Activated CD4-positive, alpha-beta T cell treated with anti-CD3 and anti-CD28 coated beads for 48 hours (primary cell): ENCODE measurements around the gene TYROBP.

Experiments used
- DNase-seq: peaks from one replicate; pipeline ENCODE4 v3.0.0-alpha.2; 2020

Gene TYROBP

DNA sequence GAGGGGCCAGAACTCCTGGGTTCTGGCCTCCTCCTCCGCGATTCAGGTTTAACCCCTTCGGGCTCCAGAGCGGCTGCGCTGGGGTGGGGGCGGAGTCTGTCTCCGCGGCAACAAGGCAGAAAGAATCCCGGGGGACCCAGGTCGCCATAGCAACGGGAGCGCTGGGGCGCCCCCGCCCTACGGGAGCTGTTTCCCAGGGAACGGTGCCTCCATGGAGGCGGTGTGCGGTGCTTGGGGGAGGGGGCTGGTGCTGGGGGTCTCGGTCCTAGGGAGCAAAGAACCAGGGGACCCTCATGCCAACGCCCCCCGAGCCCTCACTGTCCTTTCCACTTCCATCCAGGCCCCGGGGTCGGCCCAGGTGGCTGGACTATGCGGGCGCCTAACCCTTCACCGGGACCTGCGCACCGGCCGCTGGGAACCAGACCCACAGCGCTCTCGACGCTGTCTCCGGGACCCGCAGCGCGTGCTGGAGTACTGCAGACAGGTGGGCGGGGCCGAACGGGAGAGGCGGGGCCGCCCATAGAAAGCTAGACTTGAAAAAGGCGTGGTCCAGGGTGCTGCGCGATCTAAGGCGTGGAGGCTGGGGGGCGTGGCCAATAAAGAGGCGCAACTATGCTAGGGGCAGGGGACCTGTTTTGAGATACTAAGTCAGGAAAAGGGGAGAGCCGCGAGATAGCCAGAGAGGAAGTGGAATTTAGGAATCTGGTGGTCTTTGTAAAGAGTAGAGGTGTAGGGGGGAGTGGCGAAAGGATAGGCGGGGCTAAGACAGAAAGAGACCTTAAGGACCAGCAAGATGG is 38.6 kb downstream of the TYROBP start:
- DNase-seq, result peak; percentile 94

DNA sequence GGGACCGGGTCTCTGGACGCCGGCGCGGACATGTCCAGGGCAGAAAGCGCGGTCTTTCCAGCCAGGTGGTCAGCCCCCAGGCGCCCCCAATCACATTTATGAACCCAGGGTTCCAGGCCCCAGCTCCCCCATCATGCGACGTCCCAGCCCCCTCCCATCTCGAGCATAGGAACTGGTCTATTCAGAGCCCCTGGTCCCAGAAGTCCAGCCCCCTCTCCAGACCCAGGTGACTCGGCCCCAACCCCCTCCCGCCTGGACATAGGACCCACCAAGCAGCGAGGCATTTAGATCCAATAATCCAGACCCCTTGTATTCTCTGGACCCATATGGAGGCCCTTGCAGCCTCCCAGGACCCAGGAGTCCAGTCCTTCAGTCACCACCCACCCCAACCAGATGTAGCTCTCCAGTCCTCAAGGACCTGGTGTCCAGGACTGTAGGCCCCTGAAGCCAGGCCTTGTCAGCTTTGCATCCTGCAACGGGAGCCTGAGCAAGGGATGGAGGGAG is 39.2 kb downstream of the TYROBP start:
- DNase-seq, result no peak

DNA sequence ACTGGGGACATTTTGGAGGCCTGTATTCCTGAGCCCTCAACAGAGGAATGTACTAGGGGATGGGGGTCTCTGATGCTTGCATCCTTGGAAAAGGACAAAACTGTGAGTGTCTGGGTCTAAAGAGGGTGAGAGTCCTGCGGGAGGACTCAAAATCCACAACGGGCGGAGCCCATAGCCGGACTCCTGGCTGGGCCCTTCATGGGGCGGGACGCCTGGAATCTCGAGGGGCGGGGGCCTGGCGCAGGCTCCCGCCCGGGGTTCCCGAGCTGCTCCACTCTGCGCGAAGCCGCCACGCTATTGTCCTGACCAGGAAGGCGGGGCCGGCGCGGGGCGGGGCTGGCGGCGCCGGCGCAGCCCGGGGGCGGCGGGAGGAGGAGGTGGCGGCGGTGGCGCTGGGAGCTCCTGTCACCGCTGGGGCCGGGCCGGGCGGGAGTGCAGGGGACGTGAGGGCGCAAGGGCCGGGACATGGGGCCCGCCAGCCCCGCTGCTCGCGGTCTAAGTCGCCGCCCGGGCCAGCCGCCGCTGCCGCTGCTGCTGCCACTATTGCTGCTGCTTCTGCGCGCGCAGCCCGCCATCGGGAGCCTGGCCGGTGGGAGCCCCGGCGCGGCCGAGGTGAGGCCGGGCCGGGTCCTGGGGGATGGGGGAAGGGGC is 39.8 kb downstream of the TYROBP start, which contains the start of gene APLP1:
APLP1 (plus strand) TSS at position 403 of the 651 bp plus-strand sequence; CDS start at position 466, 63 bp downstream.
- peak; percentile 76 for DNase-seq

DNA sequence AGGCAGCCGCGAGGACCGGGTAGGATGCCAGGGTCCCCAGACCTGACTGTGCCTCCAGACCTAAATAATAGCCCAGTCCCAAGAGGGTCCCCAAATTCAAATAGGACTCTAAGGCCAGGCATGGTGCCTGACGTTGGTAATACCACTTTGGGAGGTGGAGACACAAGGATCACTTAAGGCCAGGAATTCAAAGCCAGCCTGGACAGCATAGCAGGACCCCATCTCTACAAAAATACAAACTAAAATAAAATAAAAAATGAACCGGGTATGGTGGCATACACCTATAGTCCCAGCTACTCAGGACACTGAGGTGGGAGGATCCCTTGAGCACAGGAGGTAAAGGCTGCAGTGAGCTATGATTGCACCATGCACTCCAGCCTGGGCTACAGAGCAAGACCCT is 45.1 kb downstream of the TYROBP start:
- no peak for DNase-seq

DNA sequence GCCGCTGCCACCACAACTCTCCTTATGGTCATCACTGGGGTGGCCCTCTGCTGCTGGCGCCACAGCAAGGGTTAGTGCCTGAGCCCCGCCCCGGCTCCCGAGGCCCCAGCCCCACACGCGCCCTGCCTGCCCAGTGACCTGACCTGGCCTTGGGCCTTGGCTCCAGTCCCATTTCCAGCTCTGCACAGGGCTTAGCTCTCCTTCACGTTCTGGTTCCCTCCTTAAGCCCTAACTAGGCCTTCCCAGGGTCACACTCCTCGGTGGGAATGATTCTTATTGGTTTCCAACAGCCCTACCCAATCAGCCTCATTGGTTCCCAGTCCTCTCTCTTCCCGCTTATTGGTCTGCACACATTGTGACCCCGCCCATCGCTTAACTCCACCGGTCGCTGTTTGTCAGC is 45.6 kb downstream of the TYROBP start:
- DNase-seq, result no peak

DNA sequence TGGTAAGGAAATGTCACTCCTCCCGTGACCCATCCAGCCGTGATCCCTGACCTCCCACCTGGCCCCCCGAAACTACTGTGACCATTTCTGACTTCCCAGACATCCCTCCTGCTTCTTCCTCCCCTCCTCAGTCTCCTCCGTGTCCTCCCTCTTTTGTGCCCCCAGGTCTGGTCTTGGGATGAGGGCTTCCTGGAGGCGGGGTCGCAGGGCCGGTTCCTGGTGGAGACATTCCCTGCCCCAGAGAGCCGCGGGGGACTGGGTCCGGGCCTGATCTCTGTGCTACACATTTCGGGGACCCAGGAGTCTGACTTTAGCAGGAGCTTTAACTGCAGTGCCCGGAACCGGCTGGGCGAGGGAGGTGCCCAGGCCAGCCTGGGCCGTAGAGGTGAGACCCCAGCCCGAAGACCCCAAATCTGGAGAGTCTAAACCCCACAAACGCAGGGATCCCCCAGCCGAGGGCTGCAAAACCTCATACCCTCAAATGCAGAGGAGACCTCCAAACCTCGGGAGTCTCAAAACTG is 46.4 kb downstream of the TYROBP start:
- DNase-seq, result no peak

DNA sequence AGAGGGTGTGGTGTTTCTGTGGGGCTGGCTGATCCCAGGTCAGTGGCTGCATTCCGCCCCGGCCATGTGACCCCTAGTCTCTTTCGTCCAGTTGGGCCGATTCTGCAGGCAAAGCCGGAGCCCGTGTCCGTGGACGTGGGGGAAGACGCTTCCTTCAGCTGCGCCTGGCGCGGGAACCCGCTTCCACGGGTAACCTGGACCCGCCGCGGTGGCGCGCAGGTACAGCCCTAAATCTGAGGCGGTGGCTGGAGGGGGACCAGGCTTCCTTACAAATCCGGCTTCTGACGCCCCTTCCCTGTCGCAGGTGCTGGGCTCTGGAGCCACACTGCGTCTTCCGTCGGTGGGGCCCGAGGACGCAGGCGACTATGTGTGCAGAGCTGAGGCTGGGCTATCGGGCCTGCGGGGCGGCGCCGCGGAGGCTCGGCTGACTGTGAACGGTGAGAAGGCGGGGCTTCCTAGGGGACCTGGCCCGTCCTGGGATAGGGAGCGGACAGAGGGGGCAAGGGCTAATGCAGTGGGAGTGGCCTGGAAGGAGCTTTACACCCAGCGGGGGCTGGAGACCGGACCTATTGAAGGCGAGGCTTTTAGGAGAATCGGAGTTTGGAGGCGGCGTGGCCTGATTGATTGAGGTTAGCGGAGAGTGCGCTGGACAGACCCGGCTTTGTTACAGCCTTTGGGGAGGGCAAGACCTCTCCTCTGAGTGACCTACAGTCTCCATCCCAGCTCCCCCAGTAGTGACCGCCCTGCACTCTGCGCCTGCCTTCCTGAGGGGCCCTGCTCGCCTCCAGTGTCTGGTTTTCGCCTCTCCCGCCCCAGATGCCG is 47.1 kb downstream of the TYROBP start:
- no peak for DNase-seq

DNA sequence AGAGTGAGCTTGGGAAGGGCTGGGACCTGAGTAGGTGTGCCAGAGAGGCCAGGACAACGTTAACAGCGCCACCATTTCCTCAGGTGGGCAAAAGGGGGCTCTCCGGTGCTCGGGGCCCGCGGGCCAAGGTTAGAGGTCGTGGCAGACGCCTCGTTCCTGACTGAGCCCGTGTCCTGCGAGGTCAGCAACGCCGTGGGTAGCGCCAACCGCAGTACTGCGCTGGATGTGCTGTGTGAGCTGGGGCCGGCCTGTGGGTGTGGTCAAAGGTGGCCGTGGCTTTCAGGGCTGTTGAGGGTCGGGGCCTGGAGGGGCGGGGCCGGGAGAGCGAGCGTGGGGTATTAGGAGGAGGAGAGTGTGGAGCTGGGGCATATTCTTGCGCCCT is 47.7 kb downstream of the TYROBP start:
- no peak for DNase-seq

DNA sequence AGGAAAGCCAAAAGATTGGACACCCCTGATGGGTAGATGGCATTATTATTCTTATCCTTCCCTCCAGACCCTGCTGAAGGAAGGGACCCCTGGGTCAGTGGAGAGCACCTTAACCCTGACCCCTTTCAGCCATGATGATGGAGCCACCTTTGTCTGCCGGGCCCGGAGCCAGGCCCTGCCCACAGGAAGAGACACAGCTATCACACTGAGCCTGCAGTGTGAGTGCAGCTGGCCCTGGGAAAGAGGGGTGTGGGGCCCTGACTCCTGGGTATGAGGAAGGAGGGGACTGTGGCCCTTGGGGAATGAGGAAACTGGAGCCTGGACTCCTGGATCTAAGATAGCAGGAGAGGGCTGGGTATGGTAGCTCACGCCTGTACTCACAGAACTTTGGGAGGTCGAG is 48.7 kb downstream of the TYROBP start:
- no peak for DNase-seq

DNA sequence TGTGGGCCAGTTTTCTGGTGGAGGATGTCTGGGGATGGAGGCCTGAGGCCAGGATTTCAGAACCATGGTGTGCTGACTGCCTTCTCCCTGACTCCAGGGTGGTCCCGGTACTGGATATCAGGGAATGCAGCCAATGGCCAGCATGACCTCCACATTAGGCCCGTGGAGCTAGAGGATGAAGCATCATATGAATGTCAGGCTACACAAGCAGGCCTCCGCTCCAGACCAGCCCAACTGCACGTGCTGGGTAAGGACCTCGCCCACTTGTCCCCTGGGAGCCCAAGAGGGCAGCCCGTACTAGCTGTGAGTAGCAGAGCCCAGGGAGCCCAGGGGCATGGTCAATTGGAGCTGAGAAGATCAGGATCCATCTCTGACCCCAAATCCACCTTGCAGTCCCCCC is 49.8 kb downstream of the TYROBP start:
- DNase-seq, result no peak

DNA sequence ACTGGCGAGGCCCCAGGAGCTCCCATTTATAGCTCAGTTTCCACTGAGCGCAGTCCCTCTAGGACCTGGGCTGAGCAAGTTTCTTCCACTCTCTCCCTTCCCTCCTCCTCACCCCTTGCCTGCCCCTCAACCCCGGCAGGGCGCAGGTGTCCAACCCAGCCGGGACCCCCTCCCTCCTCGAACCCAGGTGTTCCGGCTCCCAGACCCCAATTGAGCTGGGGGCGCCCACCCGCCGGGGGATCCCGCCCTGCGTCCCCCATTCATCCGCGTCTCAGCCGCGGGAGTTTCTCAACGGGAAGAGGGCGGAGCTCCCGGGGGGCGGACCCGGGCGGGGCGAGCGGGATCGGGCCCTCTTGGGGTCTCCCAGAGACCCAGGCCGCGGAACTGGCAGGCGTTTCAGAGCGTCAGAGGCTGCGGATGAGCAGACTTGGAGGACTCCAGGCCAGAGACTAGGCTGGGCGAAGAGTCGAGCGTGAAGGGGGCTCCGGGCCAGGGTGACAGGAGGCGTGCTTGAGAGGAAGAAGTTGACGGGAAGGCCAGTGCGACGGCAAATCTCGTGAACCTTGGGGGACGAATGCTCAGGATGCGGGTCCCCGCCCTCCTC is 51.4 kb downstream of the TYROBP start, which contains the start of gene KIRREL2:
KIRREL2 (plus strand) TSS at position 366 of the 604 bp plus-strand sequence; CDS start at position 575, 209 bp downstream.
- DNase-seq, result peak; percentile 35
